GM19452 (cell line): Measurements from ENCODE around the gene OR2L8.

Experiments
- ATAC-seq: cut with Tn5 transposase; IDR thresholded peaks from one replicate; pipeline ENCODE4 v1.9.1; 2021; ENCODE audit not compliant: unreplicated experiment

OR2L8 gene, protein sequence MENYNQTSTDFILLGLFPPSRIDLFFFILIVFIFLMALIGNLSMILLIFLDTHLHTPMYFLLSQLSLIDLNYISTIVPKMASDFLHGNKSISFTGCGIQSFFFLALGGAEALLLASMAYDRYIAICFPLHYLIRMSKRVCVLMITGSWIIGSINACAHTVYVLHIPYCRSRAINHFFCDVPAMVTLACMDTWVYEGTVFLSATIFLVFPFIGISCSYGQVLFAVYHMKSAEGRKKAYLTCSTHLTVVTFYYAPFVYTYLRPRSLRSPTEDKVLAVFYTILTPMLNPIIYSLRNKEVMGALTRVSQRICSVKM

DNA sequence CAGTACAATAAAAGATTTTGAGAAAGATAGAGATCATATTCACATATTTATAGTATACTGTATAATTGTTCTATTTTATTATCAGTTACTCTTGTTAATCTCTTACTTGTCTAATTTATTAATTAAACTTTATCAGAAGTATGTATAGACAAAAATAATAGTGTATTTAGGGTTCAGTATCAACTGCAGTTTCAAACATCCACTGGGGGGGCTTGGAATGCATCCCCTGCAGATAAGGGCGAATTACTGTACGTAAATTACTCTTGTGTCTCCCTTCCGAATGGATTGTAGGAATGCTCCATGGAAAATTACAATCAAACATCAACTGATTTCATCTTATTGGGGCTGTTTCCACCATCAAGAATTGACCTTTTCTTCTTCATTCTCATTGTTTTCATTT lies at the start of gene OR2L8:
Gene OR2L8, plus strand, starts transcription at position 301 of the 400 bp plus-strand sequence. Its CDS starts 0 bp downstream, at position 301.
- ATAC-seq, result no peak

- ATAC-seq, result no peak
Observed at GRCh38 chr1:247904122-247904521, 44.5 kb upstream of the OR2L8 start.

DNA sequence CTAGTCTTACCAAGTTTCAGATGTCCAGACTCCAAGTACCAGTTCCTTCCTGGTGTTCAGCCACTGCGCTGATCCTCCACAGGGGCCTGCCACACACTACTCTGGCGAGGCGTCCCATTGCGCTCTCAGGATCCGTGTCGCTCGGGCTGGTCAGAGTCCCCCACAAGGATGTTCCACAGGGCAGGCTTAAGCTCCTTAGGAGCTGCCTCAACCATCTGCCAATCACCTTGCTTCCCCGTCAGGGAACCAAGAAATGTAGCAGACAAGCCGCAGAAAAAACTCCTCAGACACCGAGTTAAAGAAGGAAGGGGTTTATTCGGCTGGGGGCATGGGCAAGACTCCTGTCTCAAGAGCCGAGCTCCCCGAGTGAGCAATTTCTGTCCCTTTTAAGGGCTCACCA lies 43.5 kb upstream of the OR2L8 start:
- ATAC-seq, result no peak

DNA sequence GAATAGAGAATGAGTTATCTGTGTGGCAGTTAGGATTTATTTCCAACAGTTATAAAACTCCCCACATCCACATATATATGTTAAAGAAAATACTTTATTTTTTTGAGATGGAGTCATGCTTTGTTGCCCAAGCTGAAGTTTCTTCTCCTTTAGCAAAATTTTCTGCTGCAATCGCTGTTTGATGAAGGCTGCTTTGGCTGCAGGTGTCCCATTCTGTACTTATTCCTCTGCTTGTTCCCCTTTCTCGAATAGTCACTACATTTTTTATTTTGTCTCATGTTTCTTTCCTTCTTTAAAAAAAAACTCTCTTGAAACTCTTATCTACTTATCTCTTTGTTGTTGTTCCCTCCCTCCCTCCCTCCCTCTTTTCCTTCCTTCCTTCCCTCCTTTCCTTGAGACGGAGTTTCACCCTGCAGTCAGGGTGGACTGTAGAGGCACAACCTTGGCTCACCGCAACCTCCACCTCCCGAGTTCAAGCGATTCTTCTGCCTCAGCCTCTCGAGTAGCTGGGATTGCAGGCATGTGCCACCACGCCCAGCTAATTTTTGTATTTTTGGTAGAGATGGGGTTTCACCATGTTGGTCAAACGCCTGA lies 42.7 kb upstream of the OR2L8 start:
- no peak for ATAC-seq

DNA sequence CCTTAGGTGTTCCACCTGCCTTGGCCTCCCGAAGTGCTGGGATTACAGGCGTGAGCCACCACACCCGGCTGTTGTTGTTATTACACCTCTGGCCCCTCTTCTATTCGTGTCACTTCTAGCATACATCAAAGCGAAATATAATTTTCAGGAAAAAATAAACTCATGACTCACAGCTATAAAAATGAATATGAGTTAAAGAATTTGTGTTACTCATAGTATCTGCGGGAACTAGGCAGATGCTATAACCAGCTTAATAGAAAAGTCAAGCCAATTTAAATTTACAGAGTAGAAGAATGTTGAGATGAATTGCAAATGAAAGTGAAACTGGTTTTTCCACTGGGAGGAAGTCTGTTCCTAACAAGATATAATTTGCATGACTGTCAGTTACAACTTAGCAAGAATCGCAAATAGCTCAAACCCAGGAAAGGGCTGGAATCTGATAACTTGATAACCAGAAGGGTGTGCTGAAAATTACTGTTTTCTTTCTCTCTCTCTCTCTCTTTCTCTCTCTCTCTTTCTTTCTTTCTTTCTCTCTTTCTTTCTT lies 42.1 kb upstream of the OR2L8 start:
- ATAC-seq, result no peak

GRCh38 chr1:247908766-247909165 lies 39.9 kb upstream of the OR2L8 start:
- no peak for ATAC-seq

DNA sequence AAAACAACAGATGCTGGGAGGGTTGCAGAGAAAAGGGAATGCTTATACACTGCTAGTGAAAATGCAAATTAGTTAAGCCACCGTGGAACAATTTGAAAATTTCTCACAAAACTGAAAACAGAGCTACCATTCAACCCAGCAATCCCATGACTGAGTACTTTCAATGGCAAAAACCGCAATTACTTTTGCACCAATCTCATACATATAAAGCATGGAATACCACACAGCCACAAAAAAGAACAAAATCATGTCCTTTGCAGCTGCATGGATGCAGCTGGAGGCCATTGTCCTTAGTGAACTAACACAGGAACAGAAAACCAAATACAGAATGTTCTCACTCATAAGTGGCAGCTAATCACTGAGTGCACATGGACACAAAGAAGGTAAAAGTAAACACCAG lies 34.9 kb upstream of the OR2L8 start:
- no peak for ATAC-seq

GRCh38 chr1:247914941-247915662 lies 33.6 kb upstream of the OR2L8 start:
- ATAC-seq, result no peak

- ATAC-seq, result no peak
Observed at GRCh38 chr1:247919952-247920351, 28.7 kb upstream of the OR2L8 start, which contains the start of gene OR2T8. Gene OR2T8 (plus strand): TSS chr1:247920252. CDS start chr1:247921018, 766 bp downstream.

- no peak for ATAC-seq
Observed at GRCh38 chr1:247923941-247924340, 24.7 kb upstream of the OR2L8 start.

GRCh38 chr1:247924868-247925267 lies 23.8 kb upstream of the OR2L8 start, which contains the start of gene OR2AJ1:
Gene OR2AJ1 (plus strand): TSS chr1:247924889. CDS start chr1:247933769, 8,880 bp downstream.
- no peak for ATAC-seq

DNA sequence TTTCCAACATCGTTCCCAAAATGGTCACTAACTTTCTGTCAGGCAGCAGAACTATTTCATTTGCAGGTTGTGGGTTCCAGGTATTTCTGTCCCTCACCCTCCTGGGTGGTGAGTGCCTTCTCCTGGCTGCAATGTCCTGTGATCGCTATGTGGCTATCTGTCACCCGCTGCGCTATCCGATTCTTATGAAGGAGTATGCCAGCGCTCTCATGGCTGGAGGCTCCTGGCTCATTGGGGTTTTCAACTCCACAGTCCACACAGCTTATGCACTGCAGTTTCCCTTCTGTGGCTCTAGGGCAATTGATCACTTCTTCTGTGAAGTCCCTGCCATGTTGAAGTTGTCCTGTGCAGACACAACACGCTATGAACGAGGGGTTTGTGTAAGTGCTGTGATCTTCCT lies 14.7 kb upstream of the OR2L8 start:
- ATAC-seq, result no peak

DNA sequence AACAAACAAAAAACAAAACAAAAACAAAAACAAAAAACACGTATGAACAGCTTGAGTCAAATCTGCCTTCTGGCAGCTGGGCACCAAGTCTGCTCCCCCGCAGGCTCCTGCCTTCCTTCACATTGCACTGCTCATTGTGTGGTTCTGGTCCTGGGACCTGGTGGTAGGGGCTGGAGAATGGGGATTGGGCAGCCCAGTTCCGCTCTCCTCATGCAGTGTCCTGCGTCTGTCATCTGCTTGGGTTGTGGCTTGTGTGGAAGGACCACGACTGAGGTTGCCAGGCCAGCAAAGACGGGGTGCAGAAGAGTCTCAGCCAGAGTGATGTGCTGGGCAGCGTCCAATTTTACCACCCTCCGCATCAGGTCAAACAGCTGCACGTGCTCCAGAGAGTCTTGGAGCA lies 12.9 kb upstream of the OR2L8 start:
- no peak for ATAC-seq

- no peak for ATAC-seq
Observed at GRCh38 chr1:247936415-247936814, 12.2 kb upstream of the OR2L8 start.

DNA sequence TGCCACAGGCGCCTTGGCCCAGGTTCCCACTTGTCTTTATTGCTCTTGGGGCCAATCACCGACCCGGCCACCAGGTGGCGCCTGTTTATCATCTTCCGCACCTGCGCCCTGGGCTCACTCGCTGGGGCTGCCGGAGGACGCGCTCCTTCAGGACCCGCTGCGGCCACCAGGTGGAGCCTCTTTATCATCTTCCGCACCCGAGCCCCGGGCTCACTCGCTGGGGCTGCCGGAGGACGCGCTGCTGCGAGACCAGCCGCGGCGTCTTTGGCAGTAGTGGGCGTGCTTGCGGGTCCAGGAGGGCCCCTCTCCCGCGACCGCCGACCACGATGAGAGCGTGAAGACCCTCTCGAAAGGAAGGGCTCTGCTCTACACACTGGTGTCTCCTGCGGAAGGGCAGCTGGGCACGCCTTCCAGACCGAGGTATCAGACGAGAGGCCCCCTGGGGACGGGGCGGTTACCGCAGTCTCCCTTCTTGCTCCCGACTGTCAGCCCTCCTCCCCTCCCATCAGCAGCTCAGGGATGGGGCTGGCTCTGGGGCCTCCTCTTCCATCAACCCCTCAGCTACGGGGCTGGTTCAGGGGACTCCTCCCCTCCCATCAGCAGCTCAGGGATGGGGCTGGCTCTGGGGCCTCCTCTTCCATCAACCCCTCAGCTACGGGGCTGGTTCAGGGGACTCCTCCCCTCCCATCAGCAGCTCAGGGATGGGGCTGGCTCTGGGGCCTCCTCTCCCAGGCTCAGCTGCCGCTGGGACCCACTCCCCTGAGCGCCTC lies 11.5 kb upstream of the OR2L8 start:
- peak; percentile 100 for ATAC-seq

- no peak for ATAC-seq
Observed at GRCh38 chr1:247942624-247943023, 6.0 kb upstream of the OR2L8 start.

GRCh38 chr1:247953408-247953807 lies 4.8 kb downstream of the OR2L8 start:
- ATAC-seq, result no peak

- ATAC-seq, result no peak
Observed at GRCh38 chr1:247961791-247962190, 13.1 kb downstream of the OR2L8 start.

- ATAC-seq, result no peak
Observed at GRCh38 chr1:247962911-247963588, 14.4 kb downstream of the OR2L8 start.

- no peak for ATAC-seq
Observed at GRCh38 chr1:247964933-247965332, 16.3 kb downstream of the OR2L8 start, which contains the start of gene OR2AK2. Gene OR2AK2 (plus strand): TSS chr1:247965233. CDS start chr1:247965377, 144 bp downstream.
